HG02759 (cell line): ENCODE measurements around the gene SLC9A9.

Experiments used
- ATAC-seq: cut with Tn5 transposase; IDR thresholded peaks from one replicate; pipeline ENCODE4 v1.9.1; 2021; ENCODE audit warnings: mild to moderate bottlenecking, moderate library complexity; ENCODE audit not compliant: unreplicated experiment

Gene SLC9A9

GRCh38 chr3:143343944-143344343 lies 504.3 kb downstream of the SLC9A9 start:
- no peak for ATAC-seq

DNA sequence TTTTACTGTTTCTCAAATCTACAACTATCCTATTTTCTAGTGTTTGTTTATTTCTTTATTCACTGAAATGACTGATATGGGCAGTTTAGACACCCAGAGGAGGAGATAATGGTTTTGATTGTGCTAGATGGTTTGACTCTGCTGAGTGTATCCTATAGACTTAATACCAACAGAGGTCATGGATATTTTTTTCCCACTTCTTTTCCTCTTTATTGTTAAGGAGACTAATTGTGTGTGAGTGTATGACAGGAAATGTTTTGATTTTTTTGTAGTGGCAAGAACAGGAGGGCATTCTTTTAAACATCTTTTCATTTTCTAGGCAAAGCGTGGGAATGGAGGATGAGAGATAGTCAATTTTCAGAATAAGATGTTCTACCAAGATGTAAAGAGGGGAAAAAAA lies 505.2 kb downstream of the SLC9A9 start:
- ATAC-seq: no peak

DNA sequence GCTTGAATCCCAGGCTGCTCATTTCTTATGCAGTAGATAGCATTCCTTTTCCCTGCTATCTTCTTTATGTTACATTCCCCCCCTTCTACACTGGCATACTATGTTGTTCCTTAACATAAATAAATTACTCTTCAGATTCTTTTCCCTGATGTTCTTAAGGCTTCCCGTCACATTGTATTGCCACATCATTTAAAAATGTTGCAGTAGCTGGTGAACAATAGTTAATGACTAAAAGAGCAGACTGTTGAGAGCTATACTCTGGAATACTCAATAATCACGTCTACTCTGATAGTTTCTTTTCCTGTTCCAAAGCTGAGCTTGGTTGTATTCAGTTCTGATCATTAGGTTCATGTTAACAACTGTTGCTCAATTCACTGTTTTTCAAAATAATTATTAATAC lies 508.8 kb downstream of the SLC9A9 start:
- ATAC-seq: no peak

DNA sequence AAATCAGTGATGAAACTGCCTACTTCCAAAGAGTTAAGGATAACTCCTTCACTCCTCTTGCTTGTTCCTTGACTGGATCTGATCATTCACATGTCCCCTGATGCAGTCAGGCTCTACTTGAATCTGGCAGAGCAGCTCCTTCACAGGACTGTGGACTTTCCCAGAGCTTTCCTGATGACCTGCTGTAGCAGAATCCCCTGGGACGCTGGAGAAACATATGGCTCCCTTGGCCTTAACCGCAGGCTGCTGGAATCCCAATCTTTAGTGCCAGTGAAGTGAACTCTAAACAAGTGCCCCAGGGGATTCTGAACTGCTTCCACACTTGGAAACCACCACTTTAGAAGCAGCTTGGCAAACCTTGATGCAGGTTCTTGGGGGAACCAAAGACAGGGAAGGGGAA lies 510.9 kb downstream of the SLC9A9 start:
- no peak for ATAC-seq

GRCh38 chr3:143334231-143334630 lies 514.0 kb downstream of the SLC9A9 start:
- ATAC-seq: no peak

DNA sequence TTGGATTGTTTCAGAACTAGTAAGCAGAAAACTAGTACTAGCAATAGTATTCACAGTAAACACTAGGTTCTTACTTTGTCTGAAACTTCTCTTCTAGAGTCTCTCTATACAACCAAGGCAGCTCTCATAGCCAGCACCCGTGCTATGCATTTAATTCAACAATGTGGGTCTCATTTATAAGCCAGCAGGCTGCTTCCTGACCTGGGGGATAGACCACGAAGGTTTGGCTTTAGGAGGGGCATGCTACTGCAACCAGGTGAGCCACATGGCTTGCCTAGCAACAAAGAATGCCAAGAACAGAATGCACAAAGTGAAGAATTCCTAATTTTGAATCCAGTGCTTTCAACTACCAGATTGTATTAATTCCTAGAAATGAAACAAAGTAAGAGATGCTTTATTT lies 514.9 kb downstream of the SLC9A9 start:
- no peak for ATAC-seq

- ATAC-seq: no peak
These were observed 516.2 kb downstream of the SLC9A9 start for GRCh38 chr3:143332026-143332425.

DNA sequence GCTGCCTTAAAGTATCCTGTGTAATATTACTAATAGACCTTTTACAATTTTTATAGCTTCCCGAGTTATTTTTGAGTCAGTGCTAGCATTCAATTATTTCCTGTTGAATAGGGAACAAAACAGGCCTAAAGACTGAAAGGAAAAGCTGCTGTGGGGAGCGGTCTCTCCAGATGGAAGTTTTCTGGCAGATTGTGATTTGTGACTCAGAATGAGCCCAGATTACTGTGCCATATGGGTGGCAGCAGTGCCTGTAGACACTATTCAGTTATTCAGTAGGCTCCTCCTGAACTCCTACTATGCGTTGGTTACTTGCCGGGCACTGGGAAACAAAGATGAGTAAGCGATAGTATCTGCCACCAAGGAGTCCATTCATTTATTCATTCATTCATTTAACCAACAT lies 516.9 kb downstream of the SLC9A9 start:
- no peak for ATAC-seq

DNA sequence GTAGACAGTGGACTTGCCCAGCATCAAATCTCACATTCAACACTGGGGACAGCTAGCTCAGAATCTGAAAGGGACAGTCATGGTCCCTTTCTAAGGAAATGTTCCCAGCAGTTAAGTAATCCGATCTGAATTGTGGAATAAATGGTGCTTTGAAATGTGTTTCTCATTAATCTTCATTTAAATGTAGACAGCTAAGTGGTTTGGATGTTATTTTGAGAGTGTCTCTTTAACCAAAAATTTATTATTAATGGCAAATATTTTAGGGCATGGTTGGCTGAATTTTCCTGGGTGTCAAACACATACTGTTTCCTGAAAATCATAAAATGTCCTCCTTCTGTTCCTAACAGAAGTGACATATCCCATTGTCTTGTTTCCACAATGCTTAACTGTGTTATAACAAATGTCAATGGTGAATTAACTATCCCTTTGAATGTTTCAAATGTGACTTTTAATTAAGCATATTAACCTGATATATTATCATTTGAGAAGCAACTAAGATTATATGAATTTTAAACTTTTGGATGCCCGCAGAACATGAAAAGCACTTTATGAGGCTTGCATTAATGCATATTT lies 517.9 kb downstream of the SLC9A9 start:
- ATAC-seq: no peak

DNA sequence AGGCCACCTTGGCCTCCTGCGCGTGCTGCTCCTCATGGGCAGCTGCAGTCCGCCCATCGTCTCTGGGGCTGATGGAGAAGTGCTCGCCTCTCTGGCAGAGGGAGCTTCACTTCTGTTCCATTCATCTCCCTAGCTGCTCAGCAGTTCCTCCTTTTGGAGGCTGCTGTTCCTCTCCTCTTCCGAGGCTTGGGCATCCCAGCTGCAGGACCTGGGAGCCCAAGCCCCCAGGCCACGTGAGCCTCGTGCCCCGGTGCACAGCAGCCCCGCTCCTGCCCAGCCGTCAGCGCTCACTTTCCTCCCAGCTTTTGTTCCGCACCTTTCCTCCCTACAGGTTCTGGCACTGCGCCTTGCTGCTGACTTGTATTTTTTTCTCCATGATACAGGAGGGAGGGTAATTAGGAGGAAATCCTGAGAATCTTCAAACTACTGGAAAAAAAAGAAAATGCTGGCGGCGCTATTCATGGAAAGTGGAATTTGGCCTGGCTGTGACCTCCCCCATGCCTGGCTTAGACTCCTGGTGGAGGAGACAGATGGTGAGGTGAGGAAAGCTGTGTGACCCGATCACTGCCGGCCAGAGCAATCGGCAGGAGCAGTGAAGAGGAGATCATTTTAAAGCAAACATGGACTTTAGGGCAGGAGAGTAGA lies 518.6 kb downstream of the SLC9A9 start:
- no peak for ATAC-seq

DNA sequence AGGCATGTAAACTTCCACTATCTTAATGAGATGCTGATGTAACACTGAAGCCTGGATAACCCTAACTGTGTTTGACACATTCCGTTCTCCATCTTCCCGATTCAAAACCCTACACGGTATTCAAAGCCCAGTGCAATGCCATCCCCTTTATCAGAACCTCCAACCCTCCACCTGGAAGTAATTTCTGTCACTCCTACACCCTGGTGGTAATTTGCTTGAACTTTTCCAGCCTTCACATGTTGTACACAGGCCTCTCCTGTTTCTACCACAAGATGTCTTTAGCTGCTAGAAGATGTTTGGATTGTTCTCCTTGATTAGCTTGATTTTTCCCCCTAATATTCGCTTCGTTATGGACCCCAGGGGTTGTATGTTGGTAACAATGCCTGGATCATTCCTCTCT lies 519.8 kb downstream of the SLC9A9 start:
- no peak for ATAC-seq

DNA sequence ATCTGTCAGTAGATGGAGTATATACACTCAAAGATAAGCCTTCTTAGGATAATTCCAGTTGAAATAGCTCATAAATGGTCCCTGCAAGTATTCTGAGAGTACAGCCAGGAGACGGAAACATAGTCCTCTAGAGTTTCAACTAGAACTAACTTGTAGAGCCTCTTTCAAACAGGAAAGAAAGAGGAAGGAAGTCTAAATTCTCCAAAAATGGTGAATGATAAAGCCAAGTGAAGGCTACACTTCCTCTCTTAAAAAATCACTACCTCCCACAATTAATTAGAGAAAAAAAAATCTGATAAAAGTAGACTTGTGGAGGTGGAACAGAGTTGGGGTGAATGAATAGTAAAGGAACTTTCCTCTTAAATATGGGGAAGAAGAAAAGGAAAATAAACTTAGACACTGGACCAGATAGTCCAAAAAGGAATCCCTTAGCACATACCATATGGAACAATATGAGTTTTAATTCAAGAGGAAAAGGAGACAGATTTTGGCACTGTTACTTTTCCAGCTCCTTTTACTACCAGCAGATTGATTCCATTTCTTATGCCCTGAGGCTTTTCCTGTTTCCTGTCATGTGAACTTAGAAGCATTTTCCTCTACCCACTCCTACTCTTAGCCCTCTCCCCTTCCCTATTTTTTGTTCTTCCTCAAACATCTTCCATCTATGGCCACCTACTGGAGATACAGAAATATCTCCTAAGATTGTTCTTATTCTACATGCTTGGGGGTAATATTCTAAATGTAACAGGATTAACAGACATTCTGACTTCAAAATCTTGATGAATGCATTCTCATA lies 521.1 kb downstream of the SLC9A9 start:
- no peak for ATAC-seq

DNA sequence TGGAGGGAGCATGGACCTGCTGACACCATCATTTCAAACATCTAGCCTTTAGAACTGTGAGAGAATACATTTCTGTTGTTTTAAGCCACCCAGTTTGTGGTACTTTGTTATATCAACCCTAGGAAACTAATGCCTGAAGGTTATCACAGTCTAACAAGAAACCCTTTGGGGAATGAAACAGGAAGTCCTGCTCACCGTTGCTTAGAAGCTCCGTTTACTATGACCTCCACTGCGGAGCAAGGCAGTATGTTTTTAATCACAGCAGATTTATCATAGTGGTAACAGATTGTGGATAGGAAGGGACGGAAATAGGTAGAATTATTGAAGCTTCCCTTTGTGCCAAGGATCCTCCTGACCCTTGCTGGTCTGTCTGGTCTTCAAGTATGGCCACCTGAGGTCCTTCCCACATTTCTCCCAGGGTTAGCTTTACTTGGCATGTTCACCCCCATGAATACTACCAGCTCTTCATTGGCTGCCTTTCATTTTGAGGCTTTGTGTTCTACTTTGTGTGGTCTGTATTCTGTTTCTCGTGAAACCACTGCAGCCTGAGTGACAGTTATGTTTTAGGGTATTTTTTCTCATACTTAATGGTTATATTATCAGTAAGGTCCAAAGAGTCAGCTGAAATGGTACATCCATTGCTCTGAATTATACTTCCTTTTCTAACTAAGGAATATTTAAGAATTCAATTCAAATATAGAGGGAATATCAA lies 527.1 kb downstream of the SLC9A9 start:
- no peak for ATAC-seq

GRCh38 chr3:143315766-143316165 lies 532.5 kb downstream of the SLC9A9 start:
- ATAC-seq: no peak

DNA sequence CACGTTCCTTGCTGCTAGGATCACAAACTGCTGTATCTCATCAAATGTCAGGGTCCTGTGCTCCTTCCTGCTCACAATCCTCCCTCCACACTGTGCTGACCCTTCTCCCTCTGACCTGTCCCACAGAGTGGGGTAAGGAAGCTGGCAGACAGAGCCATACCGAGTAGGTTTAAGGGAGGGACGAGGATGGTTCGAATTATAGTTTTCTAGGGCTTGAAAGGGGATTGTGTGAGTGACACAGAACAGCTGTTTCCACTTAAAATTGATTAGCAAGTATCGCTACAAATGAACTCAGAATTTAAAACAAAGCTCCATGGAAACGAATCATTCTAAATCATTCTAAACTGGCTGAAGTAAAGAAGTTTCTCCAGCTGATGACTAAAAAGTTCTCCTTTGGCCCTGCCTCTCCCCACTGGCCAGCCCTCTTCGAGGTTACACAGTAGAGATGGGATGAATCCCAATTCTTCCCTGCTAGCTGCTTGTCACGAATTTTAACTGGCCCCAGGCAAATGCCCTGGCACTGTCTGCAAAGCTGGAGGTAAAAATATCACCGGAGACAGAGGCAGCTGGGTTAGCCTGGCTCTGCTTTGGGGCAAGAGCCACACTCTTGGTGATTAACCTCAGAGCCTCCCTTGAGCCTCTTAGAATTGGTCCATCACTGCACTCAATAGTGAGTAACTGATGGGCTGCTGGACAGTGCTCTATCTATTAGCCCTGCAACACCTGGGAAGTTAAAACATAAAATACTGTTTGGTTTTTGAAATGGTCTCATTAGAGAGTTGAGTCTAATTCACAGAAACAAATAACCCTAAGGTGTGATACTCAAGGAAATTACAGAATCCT lies 533.8 kb downstream of the SLC9A9 start:
- no peak for ATAC-seq

DNA sequence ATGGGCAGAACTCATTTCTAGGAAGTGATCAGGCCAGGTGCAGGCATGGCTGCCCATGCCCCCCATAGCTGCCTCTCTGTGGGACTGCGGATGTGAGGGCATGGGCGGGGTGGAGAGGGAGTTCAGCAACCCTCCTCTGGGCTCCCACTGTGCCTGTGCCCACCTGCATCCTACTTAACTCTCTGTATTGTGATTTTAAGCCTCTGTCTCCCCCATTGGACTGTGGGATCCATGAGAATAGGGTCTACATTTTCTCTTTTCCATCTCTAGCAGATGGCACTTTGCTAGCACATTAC lies 534.4 kb downstream of the SLC9A9 start:
- no peak for ATAC-seq

DNA sequence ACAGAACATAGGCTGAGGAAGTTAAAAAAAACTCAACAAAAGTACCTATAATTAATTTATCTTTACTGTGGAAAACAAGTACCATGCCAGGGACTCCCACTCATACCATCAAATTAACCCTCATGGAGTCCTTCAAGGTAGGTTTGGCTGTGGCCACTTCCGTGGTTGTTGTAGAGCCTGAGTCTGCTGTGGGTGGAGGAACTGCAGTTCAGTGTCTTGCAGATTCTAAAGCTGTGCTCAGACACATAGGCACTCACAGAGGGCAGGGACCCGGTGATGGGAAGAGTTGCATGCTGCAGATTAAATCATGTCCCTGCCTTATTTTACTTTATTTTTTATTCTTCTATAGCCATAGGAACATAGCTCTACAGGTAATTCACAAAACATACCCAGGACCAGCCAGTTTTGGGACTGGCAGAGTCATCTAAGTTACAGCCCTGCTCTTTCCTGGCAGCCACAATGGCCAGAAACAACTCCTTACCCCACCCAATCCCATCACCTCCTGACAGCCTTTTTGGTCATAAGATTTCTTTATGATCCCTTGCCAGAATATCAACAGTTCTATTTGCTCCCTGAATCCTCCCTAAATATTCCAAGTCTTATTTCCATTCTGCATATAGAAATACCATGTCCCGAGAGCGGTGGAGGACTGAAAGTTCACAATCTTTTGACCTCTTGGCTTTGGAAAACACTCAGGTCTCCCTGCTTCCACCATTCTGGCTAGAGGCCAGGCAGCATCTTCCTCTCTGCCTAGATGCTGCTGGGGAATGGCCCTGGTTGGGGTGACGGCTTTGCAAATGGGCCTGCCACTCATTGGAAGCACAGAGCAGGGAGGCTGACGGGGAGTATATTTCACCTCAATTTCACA lies 535.0 kb downstream of the SLC9A9 start:
- no peak for ATAC-seq

DNA sequence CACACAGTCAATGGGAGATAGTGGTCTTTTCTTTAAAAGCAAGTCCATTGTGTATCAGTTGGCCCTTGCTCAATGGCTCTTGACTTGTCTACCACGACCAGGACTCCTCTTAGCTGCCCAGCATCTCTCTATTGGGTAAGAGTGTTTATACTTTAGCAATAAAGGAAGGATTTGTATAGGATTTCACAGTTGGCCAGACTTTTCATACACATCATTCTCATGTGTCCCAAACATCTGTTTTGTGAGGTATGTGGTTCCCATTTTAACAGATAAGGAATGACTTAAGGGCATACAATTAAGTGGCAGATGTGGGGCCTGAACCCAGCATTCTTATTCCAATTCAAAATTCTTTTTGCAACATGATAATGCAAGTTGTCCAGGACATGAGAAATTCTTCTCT lies 537.2 kb downstream of the SLC9A9 start:
- ATAC-seq: no peak

GRCh38 chr3:143309705-143310104 lies 538.6 kb downstream of the SLC9A9 start:
- no peak for ATAC-seq

DNA sequence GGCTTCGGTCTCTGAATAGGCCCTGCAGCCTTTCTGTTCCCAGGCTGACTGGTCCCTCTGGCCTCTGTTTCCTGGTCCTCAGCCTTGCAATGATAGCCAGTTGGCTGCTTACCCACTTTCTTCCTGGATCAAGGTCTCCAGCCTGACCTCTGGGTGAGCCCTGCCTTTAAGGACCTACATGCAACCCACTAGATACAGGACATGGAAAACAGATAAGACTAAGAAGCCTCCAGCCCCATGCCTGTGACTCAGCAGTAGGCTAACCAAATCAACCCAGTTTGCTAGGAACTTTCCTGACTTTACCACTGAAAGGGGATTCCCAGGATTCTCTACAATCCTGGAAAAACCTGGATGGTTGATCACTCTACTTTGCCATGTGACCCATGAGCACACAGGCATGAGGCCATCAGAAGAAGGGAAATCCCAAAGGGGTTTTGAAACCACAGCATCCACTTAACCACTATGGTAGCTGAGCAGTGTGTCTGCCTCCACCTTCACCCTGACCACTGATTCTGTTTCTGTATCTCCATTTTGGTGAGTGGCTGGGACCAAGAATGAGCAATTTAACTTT lies 540.6 kb downstream of the SLC9A9 start:
- ATAC-seq: peak; percentile 83
